Central memory CD8-positive, alpha-beta T cell (primary cell): ENCODE results near the gene KLHL29.

Experiments used
- ATAC-seq: fragments of 150-1000 bp; cut with Tn5 transposase; replicated peaks from 2 replicates; pipeline ENCODE4 v1.10.0; 2022; ENCODE audit warnings: mild to moderate bottlenecking, moderate FRiP score, moderate number of reproducible peaks; ENCODE audit not compliant: poor library complexity, severe bottlenecking; ENCODE audit errors: extremely low read depth
- DNase-seq, 2 donors: peaks; one replicate each; pipeline ENCODE4 v3.0.0; 2021; ENCODE audit warnings: low spot score in 2 of 2
- H3K27ac Mint-ChIP-seq: one replicate; pipeline ENCODE4 v1.8.0; 2022; ENCODE audit warnings: low read depth, mild to moderate bottlenecking, moderate library complexity, mixed read lengths
- H3K27me3 Mint-ChIP-seq: one replicate; pipeline ENCODE4 v1.8.0; 2022; ENCODE audit warnings: mixed read lengths
- H3K36me3 Mint-ChIP-seq: one replicate; pipeline ENCODE4 v1.8.0; 2022; ENCODE audit warnings: mild to moderate bottlenecking, moderate library complexity, mixed read lengths; ENCODE audit not compliant: insufficient read depth
- H3K4me1 Mint-ChIP-seq: one replicate; pipeline ENCODE4 v1.8.0; 2022; ENCODE audit warnings: mixed read lengths
- H3K4me3 Mint-ChIP-seq: one replicate; pipeline ENCODE4 v1.8.0; 2022; ENCODE audit warnings: mild to moderate bottlenecking, moderate library complexity, mixed read lengths
- H3K9me3 Mint-ChIP-seq: one replicate; pipeline ENCODE4 v1.8.0; 2022; ENCODE audit warnings: mixed read lengths

The KLHL29 gene

DNA sequence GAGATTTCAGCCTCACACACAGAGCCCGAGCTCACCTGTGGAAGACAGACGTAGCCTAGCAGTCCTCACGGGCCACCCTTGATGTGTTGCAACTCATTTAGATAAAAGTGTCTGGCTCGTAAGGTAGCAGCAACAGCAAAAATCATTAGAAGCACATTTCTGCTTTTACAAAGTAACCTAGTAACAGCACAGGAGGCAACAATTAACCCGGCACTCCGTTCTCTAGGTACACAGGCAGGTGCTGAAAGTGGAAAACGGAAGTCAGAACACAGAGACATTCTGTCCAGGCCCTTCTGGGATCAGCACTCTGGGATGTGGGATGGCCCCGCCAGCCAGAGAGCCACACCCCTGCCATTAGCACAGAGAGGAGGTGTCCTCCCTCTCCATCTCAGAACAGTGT lies 99.3 kb downstream of the KLHL29 start:
- Mint-ChIP-seq H3K27ac (no peak overlapping the region), H3K4me3 (no peak overlapping the region), H3K9me3 (no peaks in the 10 kb centered on the region), H3K4me1 (no peaks in the 10 kb centered on the region), H3K36me3 (no peaks in the 10 kb centered on the region), H3K27me3 (peaks cover 63% of the 10 kb centered on the region)
- ATAC-seq (no peak), DNase-seq (no peak)

DNA sequence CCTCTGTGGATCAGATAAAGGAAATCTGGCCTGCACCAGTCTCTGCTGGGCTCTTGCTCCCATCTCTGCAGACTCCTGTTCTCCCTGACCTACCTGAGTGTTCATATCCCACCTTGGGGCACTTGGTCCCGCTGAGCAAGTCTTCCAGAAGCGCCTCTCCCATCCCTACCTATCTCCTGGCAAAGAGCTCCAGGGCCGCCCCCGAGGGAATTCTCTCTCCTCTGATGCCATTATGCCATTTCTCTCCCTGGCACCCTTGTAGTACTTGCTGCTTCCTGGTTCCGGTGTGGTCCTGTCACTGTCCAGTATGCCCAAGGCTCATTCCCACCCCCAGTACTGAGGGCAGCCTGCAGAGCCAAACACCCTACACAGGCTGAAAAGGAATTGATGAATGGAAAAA lies 99.8 kb downstream of the KLHL29 start:
- Mint-ChIP-seq H3K4me1 (no peaks in the 10 kb centered on the region), H3K36me3 (no peaks in the 10 kb centered on the region), H3K27ac (no peak overlapping the region), H3K4me3 (no peak overlapping the region), H3K27me3 (peaks cover 58% of the 10 kb centered on the region), H3K9me3 (no peaks in the 10 kb centered on the region)
- ATAC-seq (no peak), DNase-seq (no peak)

DNA sequence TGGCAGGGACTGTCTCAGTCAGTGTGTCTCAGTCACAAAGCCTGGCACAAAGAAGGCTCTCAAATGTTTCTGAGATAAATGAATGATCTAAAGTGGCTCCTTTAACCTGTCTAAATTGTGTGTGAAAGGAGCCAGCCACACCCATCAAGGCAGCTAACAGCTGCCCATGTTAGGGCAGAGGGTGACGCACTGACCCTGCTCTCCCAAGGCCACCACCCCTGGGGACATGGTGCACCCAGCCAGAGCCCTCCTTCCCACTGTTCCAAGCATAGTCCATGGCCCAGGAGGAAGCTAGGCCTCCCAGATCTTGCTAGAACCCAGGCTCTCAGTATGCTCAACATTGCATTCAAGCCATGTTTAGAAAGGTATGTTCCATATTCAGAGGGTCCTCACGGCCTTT lies 100.3 kb downstream of the KLHL29 start:
- H3K27me3 Mint-ChIP-seq, result peaks cover 54% of the 10 kb centered on the region
- no peak overlapping the region for H3K27ac Mint-ChIP-seq
- H3K4me3 Mint-ChIP-seq, result no peak overlapping the region

DNA sequence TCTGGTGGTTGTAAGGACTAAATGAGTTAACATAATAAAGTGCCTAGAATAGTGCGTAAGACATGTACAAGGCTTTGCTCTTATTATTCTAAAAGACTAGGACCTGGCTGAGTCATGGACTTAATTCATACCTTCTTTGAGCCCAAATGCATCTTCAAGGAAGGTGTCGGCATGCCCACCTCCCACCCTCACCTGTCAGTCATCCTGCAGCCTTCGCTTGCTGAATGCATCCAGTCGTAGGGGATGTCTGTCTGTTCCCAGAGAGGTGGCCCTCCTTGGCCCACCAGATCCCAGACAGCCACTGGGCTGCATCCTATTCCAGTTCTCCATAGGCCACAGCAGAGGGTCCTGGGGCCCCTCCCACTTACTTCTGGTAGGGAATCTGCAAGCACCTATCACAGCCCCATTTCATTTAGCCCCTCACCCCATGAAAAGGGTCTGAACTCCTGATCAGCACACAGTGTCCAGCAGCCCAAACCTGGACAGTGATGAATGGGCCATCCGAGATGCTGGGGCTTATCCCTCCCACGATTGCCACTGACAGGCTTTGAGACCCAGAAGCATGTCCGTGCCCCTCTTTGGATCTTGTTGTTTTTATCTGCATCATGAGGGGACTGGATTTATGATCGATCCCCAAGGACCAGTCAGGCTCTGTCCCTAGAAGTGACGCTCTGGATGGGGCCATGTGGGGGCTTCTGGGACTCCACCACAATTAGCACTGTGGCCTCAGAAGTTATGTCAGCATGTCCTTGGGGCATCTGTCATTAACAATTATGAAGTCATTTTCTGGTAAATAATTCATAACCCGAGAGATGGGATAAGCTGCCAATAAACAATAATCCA lies 101.1 kb downstream of the KLHL29 start:
- no peak for ATAC-seq
- peaks cover 47% of the 10 kb centered on the region for H3K27me3 Mint-ChIP-seq
- no peaks in the 10 kb centered on the region for H3K9me3 Mint-ChIP-seq
- no peaks in the 10 kb centered on the region for H3K36me3 Mint-ChIP-seq
- H3K27ac Mint-ChIP-seq, result no peak overlapping the region
- no peak for DNase-seq
- no peaks in the 10 kb centered on the region for H3K4me1 Mint-ChIP-seq
- H3K4me3 Mint-ChIP-seq, result no peak overlapping the region

More for the DNA sequence above, 100.3 kb downstream of the KLHL29 start:
- ATAC-seq (no peak), DNase-seq (no peak)
- Mint-ChIP-seq H3K4me1 (no peaks in the 10 kb centered on the region), H3K36me3 (no peaks in the 10 kb centered on the region), H3K9me3 (no peaks in the 10 kb centered on the region)

DNA sequence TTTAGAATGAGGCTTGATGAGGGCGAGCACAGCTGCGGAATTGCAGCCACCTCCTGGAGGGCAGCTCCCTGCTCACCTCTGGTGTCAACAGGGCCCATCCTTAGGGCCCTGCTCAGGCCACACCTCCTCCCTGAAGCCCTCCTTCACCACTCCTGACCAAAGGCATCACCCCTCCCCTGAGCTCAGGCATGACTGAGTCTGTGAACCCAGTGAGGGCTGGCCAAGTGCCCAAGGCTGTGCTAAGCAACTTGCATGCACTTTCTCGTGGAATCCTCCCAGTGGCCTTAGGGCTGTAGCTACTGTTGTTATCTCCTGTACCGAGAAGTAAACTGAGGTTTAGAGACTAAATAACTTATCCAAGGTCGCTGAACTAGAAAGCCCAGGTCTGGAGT lies 101.7 kb downstream of the KLHL29 start:
- Mint-ChIP-seq H3K36me3 (no peaks in the 10 kb centered on the region), H3K4me3 (no peak overlapping the region), H3K9me3 (no peaks in the 10 kb centered on the region), H3K27ac (no peak overlapping the region), H3K4me1 (no peaks in the 10 kb centered on the region), H3K27me3 (peaks cover 41% of the 10 kb centered on the region)
- DNase-seq (no peak), ATAC-seq (no peak)

DNA sequence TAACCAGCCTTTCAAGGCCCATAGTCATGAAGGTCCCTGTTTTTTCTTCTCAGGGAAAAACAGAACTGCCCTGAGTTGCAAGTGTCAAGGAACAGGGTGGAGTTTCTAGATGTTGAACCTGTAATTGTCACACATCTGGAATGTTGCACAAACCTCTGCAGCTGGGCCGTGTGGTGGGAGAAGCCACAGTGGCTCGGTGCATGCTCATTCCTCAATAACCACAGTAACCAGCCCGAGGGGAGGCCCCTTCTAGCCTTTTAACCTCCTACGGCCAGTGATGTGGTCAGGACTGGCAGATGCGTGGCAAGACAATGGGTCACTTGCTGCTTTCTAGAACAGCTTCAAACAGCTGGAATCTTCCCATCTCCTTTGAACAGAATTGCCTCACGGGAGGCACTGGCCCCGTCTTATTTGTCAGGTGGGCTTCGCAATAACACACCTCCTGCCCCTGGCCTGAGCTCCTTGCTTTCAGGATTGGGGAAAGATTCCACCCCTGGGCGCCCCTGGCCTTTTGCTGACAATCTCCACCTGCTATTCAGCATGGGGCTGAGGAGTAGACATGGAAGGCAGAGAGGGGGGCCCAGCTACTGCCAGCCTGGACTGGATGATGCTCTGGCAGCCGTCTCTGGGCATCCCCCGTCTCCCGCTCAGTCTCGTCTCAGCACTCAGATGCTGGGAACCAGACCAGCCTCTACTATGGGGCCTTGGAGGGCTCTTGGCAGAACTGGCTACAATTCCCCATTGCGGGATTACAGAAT lies 102.9 kb downstream of the KLHL29 start:
- no peaks in the 10 kb centered on the region for H3K4me1 Mint-ChIP-seq
- H3K36me3 Mint-ChIP-seq, result peaks cover 3% of the 10 kb centered on the region
- ATAC-seq (no peak), DNase-seq (no peak)
- no peak overlapping the region for H3K4me3 Mint-ChIP-seq
- H3K9me3 Mint-ChIP-seq, result no peaks in the 10 kb centered on the region
- H3K27ac Mint-ChIP-seq, result no peak overlapping the region
- peaks cover 42% of the 10 kb centered on the region for H3K27me3 Mint-ChIP-seq

DNA sequence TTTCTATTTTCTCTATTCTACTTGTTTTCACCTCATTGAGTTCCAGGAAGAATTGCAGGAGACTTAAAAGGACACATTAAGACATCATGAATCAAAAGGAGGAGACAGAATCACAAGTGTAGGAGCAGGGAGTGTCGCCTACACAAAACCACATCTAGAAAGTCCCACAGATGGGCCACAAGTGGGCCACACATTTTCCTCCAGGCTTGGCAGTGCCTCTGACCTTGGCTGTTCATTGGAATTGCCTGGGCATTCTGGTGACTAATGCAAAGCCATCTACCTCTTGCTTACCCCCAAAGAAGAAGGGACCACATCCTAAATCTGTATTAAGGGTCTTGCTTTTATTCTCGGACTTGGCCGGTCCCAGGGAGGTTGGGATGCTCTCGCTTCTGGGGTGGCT lies 103.6 kb downstream of the KLHL29 start:
- DNase-seq (no peak), ATAC-seq (no peak)
- Mint-ChIP-seq H3K27me3 (peaks cover 37% of the 10 kb centered on the region), H3K9me3 (no peaks in the 10 kb centered on the region), H3K4me3 (no peak overlapping the region), H3K36me3 (peaks cover 3% of the 10 kb centered on the region), H3K4me1 (no peaks in the 10 kb centered on the region), H3K27ac (no peak overlapping the region)

DNA sequence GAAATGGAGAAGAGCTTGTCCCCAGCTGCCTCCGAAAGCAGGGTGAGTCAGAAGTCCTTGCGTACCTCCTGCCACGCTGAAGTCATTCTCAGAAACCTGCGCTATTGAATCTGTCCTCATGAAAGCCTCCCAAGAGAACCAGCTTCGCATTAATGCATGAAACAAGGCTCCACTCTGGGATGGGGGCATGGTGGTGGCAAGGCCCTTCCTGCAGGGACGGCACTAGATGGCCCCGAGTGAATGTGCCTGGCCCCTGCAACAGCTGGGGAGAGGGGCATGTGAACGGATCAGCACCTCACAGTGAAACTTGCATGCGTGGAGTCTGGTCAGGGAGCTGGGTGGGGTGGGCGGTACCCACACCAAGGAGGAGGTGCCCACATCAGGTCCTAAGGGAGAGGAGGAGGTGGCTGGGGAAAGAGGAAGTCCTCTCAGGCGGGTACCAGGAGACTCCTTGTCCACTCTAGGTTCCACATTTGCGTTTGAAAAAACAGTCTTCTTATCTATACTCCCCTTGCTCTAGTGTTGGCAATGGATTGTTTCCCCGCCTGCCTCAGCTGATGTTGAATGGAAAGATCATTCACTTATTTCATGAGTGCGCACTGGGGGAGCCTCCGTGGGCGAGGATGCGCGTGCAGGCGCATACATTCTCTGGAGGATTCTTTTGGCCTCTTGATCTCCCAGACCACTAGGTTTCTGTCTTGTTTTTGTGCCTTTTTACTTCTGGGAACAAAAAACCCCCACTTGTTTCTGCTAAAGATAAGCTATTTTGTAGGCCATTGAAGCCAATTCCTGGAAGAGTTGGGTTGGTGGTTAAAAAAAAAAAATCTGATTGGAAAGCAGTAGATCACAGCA lies 104.7 kb downstream of the KLHL29 start:
- H3K4me3 Mint-ChIP-seq, result no peak overlapping the region
- DNase-seq (no peak), ATAC-seq (no peak)
- H3K27me3 Mint-ChIP-seq, result peaks cover 26% of the 10 kb centered on the region
- peaks cover 3% of the 10 kb centered on the region for H3K36me3 Mint-ChIP-seq
- no peaks in the 10 kb centered on the region for H3K4me1 Mint-ChIP-seq
- H3K27ac Mint-ChIP-seq, result no peak overlapping the region
- no peaks in the 10 kb centered on the region for H3K9me3 Mint-ChIP-seq

DNA sequence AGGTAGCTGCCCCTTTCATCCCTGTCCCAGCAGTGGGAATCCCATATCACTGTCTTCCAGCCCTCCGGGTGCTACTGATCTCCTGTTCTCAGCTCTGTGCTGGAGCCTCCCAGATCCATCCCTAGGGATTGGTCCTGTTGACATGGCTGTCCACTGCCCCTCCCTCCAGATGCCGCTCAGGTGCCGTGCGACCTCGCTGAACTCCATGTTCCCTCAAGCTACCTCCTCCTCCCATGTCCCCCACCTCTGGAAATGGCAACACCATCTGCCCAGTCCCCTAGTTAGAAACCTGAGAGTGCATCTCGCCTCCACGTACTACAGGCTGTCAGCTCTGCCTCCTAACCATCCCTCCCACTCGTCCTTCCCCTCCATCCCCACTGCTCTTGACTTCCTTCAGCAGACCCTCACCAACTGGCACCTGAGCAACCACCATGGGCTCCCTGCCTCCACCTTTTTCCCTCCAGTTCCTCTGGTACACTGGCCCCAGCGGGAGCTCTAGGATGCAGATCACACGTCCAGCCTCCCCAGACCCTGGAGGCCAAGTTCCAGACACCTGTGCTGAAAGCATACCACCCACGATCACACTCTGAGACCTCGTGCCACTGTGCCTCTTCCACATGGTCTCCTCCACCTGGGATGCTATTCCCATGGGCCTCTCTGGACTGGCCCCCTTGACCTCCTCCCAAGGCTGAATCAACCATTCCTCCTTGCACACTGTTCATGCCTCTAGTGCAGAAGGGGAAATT lies 106.8 kb downstream of the KLHL29 start:
- H3K4me3 Mint-ChIP-seq, result no peak overlapping the region
- ATAC-seq (no peak), DNase-seq (no peak)
- no peak overlapping the region for H3K27ac Mint-ChIP-seq
- no peaks in the 10 kb centered on the region for H3K9me3 Mint-ChIP-seq
- H3K27me3 Mint-ChIP-seq, result peaks cover 30% of the 10 kb centered on the region
- H3K36me3 Mint-ChIP-seq, result peaks cover 3% of the 10 kb centered on the region
- H3K4me1 Mint-ChIP-seq, result peaks cover under 1% of the 10 kb centered on the region

DNA sequence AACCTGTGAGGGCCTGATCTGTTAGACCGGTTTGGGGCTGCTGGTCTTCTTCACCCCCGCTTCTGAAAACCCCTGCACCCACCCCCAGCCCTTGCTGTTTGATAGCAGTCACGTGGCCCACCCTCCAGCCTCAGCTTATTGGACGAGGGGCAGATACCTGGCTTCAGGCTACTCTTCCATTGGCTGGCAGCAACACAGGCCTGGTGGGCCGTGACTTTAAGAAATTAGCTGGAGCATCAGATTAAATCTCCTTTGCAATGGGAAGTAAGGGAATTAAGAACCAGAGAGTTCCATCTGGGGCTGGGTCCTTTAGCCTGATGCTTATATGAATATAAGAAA lies 107.3 kb downstream of the KLHL29 start:
- ATAC-seq (no peak), DNase-seq (no peak)
- H3K27ac Mint-ChIP-seq, result no peak overlapping the region
- H3K4me1 Mint-ChIP-seq, result peaks cover 6% of the 10 kb centered on the region
- H3K36me3 Mint-ChIP-seq, result peaks cover 3% of the 10 kb centered on the region
- no peak overlapping the region for H3K4me3 Mint-ChIP-seq
- H3K9me3 Mint-ChIP-seq, result no peaks in the 10 kb centered on the region
- H3K27me3 Mint-ChIP-seq, result peaks cover 35% of the 10 kb centered on the region

DNA sequence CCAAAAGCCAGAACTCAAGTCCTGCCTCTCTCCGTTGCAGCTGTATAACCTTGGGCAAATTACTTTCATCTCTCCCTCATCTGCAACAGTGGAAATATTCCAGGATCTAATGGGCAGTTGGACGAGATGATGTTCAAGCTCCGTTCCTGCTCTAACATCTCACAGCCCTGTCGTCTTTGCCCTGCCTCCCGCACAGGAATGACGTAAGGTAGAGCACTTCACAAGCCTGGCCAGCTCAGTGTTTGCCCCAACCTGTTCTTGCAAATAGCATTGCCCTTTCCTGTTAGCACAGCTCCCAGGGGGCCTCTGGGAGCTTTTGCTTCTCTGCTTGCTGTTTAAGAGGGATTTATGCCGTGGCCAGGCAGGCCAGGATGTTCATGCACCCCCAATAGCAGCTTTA lies 107.9 kb downstream of the KLHL29 start:
- no peak overlapping the region for H3K27ac Mint-ChIP-seq
- H3K27me3 Mint-ChIP-seq, result peaks cover 39% of the 10 kb centered on the region
- peaks cover 3% of the 10 kb centered on the region for H3K36me3 Mint-ChIP-seq
- no peak for ATAC-seq
- peaks cover 7% of the 10 kb centered on the region for H3K4me1 Mint-ChIP-seq
- H3K9me3 Mint-ChIP-seq, result no peaks in the 10 kb centered on the region
- H3K4me3 Mint-ChIP-seq, result no peak overlapping the region
- DNase-seq, result no peak

DNA sequence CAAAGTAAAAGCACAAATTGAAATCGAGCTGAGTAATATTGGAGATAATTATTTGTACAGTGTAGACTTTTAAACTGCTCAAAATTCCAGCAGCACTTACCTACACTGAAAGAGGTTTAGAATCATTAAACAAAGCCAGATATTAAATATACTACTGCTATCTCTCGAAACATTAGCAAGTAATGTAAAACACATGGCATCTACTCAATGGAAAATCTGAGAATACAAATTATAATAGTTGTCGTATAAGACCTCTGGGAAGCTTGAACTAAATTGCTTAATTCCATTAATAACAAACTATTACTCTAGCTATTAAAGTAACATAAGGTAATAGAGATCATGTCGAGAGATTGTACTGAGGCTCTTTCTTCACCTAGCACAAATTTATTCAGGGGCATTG lies 108.9 kb downstream of the KLHL29 start:
- no peak overlapping the region for H3K27ac Mint-ChIP-seq
- H3K9me3 Mint-ChIP-seq, result no peaks in the 10 kb centered on the region
- DNase-seq (no peak), ATAC-seq (no peak)
- peaks cover 3% of the 10 kb centered on the region for H3K36me3 Mint-ChIP-seq
- H3K4me3 Mint-ChIP-seq, result no peak overlapping the region
- peaks cover 30% of the 10 kb centered on the region for H3K27me3 Mint-ChIP-seq
- peaks cover 7% of the 10 kb centered on the region for H3K4me1 Mint-ChIP-seq
